IMR-90 (cell line): ENCODE measurements around the gene ZNF581. TPM values are rescaled to one million over a fixed set of nuclear protein-coding genes. Genes with fewer than 3 reads are reported as not detected.

ENCODE experiments used
- ATAC-seq: fragments of 200-7000 bp; cut with Tn5 transposase; 2 replicates; pipeline ENCODE4 v1.9.1; 2020; ENCODE audit warnings: low read depth, mild to moderate bottlenecking, moderate library complexity
- BruUV-seq: library from RNA; stranded (reverse); fragments of 400-500 nt; replicated peaks from 2 replicates; lab custom pipeline; 2021; lab: Mats Ljungman, UMichigan
- CTCF ChIA-PET: fragments of 300-600 bp; formaldehyde crosslinking; extraction: SDS; loops from one replicate; lab custom pipeline; 2021; ENCODE audit warnings: antibody characterized with exemption; lab: Yijun Ruan, JAX
- POLR2A ChIA-PET: fragments of 300-600 bp; sonication (Branson Sonifier 250); formaldehyde crosslinking; loops from one replicate; lab custom pipeline; 2022; ENCODE audit warnings: antibody characterized with exemption; ENCODE audit not compliant: unreplicated experiment; lab: Charles Lee
- DNase-seq: peaks from one replicate; pipeline ENCODE4 v3.0.0; 2013
- H2AFZ ChIP-seq: replicated peaks from 2 replicates; pipeline ENCODE3; 2013; ENCODE audit warnings: low read length, mild to moderate bottlenecking; ENCODE audit not compliant: poor library complexity
- H2AK5ac ChIP-seq: 2 replicates; pipeline ENCODE4 v1.6.1; 2013; ENCODE audit warnings: low read depth, low read length, inconsistent platforms
- H2AK9ac ChIP-seq: replicated peaks from 2 replicates; pipeline ENCODE3; 2013; ENCODE audit warnings: mild to moderate bottlenecking, low read depth, low read length, moderate library complexity; ENCODE audit not compliant: poor library complexity
- H2BK120ac ChIP-seq: 2 replicates; pipeline ENCODE4 v1.6.1; 2013; ENCODE audit warnings: low read depth, low read length, inconsistent platforms
- H2BK15ac ChIP-seq: 3 replicates; pipeline ENCODE4 v1.6.1; 2013; ENCODE audit warnings: low read depth, low read length, inconsistent platforms
- H2BK20ac ChIP-seq: 2 replicates; pipeline ENCODE4 v1.6.1; 2013; ENCODE audit warnings: low read depth, mild to moderate bottlenecking, inconsistent platforms, low read length, moderate library complexity
- H2BK5ac ChIP-seq: 2 replicates; pipeline ENCODE4 v1.6.1; 2013; ENCODE audit warnings: mild to moderate bottlenecking, low read depth, low read length, inconsistent platforms; ENCODE audit not compliant: poor library complexity, severe bottlenecking
- H3K14ac ChIP-seq: replicated peaks from 2 replicates; pipeline ENCODE4 v1.6.1; 2013; ENCODE audit warnings: low read depth, low read length, inconsistent platforms
- H3K18ac ChIP-seq: 2 replicates; pipeline ENCODE4 v1.6.1; 2013; ENCODE audit warnings: low read depth, low read length, control low read depth
- H3K23ac ChIP-seq: 2 replicates; pipeline ENCODE4 v1.6.1; 2013; ENCODE audit warnings: low read depth, low read length, inconsistent platforms
- H3K27ac ChIP-seq: 2 replicates; pipeline ENCODE4 v1.5.1; 2013; ENCODE audit warnings: mild to moderate bottlenecking, control low read depth, low read length; ENCODE audit not compliant: insufficient read depth
- H3K27me3 ChIP-seq: 2 replicates; pipeline ENCODE4 v1.6.1; 2013; ENCODE audit warnings: low read length; ENCODE audit not compliant: control insufficient read depth, insufficient read depth
- H3K36me3 ChIP-seq: 2 replicates; pipeline ENCODE4 v1.6.1; 2013; ENCODE audit warnings: low read length, mixed read lengths; ENCODE audit not compliant: control insufficient read depth, insufficient read depth
- H3K4ac ChIP-seq: 2 replicates; pipeline ENCODE4 v1.6.1; 2013; ENCODE audit warnings: low read depth, low read length, inconsistent platforms
- H3K4me1 ChIP-seq: 2 replicates; pipeline ENCODE4 v1.6.1; 2013; ENCODE audit warnings: low read length, mixed read lengths; ENCODE audit not compliant: control insufficient read depth, insufficient read depth
- H3K4me2 ChIP-seq: 2 replicates; pipeline ENCODE4 v1.6.1; 2013; ENCODE audit warnings: low read depth, mild to moderate bottlenecking, control low read depth, low read length, moderate library complexity
- H3K4me3 ChIP-seq: 2 replicates; pipeline ENCODE4 v1.5.1; 2013; ENCODE audit warnings: low read depth, mild to moderate bottlenecking, control low read depth, low read length, moderate library complexity; ENCODE audit not compliant: insufficient read depth
- H3K56ac ChIP-seq: 2 replicates; pipeline ENCODE4 v1.6.1; 2013; ENCODE audit warnings: low read length, inconsistent platforms; ENCODE audit not compliant: insufficient read depth; ENCODE audit errors: extremely low read depth
- H3K79me1 ChIP-seq, 2 experiments: 2 replicates each; pipeline ENCODE4 v1.6.1; 2013; ENCODE audit warnings: low read length in 2 of 2, inconsistent platforms in 1 of 2, low read depth in 1 of 2
- H3K9ac ChIP-seq: 2 replicates; pipeline ENCODE4 v1.6.1; 2013; ENCODE audit warnings: low read depth, low read length, control low read depth
- H3K9me1 ChIP-seq: 2 replicates; pipeline ENCODE4 v1.6.1; 2013; ENCODE audit warnings: low read length, inconsistent platforms; ENCODE audit not compliant: insufficient read depth
- H3K9me3 ChIP-seq: 2 replicates; pipeline ENCODE4 v1.6.1; 2013; ENCODE audit warnings: low read length; ENCODE audit not compliant: control insufficient read depth, insufficient read depth
- H4K20me1 ChIP-seq: 2 replicates; pipeline ENCODE4 v1.6.1; 2013; ENCODE audit warnings: low read length, inconsistent platforms; ENCODE audit not compliant: insufficient read depth
- H4K5ac ChIP-seq: 2 replicates; pipeline ENCODE4 v1.6.1; 2013; ENCODE audit warnings: mild to moderate bottlenecking, low read depth, low read length, control low read depth
- H4K8ac ChIP-seq, 2 experiments: 2 replicates each; pipeline ENCODE4 v1.6.1; 2013; ENCODE audit warnings: low read depth in 2 of 2, low read length in 2 of 2, control low read depth in 1 of 2, inconsistent platforms in 1 of 2
- H4K91ac ChIP-seq: 2 replicates; pipeline ENCODE4 v1.6.1; 2013; ENCODE audit warnings: low read depth, low read length, inconsistent platforms; ENCODE audit not compliant: insufficient read depth
- CEBPB ChIP-seq: IDR thresholded peaks from 2 replicates; pipeline ENCODE4 v1.6.1; 2012; ENCODE audit warnings: low read depth, low read length, improper control_type of control experiment
- CHD1 ChIP-seq: IDR thresholded peaks from 2 replicates; pipeline ENCODE4 v1.6.1; 2012; ENCODE audit warnings: low read depth, low read length, improper control_type of control experiment
- MXI1 ChIP-seq: IDR thresholded peaks from 2 replicates; pipeline ENCODE4 v1.6.1; 2012; ENCODE audit warnings: low read depth, mild to moderate bottlenecking, low read length, moderate library complexity, borderline replicate concordance
- RCOR1 ChIP-seq: IDR thresholded peaks from 2 replicates; pipeline ENCODE4 v1.6.1; 2012; ENCODE audit warnings: mild to moderate bottlenecking, low read length, improper control_type of control experiment; ENCODE audit not compliant: insufficient replicate concordance
- RFX5 ChIP-seq: IDR thresholded peaks from 2 replicates; pipeline ENCODE4 v1.8.0; 2012; ENCODE audit warnings: low read depth, mild to moderate bottlenecking, low read length, moderate library complexity
- WGBS, 2 experiments: methylation state at CpG; one replicate each; pipeline versions ENCODE4 v1.1.5 to v1.1.7; 2013; ENCODE audit warnings: missing lambda C conversion rate in 2 of 2; ENCODE audit not compliant: insufficient read length in 1 of 2; ENCODE audit errors: extremely low coverage in 2 of 2; 5-methylcytosine and 5-hydroxymethylcytosine counted together
- dilution Hi-C: fragments of 300-500 bp; cut with HindIII; formaldehyde crosslinking; loops from one replicate; pipeline ENCODE4 v1.14.3; 2018; ENCODE audit warnings: low sequenced_read_pairs; ENCODE audit not compliant: unreplicated experiment
- in situ Hi-C: fragments of 300-500 bp; cut with MboI; formaldehyde crosslinking; loops from 3 replicates; pipeline ENCODE4 v1.14.3; 2019; ENCODE audit warnings: low sequenced_read_pairs, inconsistent platforms, mixed read lengths
- intact Hi-C: fragments of 100-400 bp; cut with micrococcal nuclease; formaldehyde crosslinking; loops from 2 replicates; pipeline ENCODE4 v1.10.0; 2022
- polyA plus RNA-seq, 3 experiments: library from polyadenylated mRNA; depleted of rRNA; stranded (reverse); fragments of >200 nt; gene quantifications; 2 replicates each; pipeline ENCODE4 v1.2.3, GENCODE V29; 2012; ENCODE audit warnings: low replicate concordance in 1 of 3
- total RNA-seq: library from RNA; depleted of rRNA; stranded (reverse); fragments of >200 nt; gene quantifications from 2 replicates; pipeline ENCODE4 v1.2.3, GENCODE V29; 2012

Gene ZNF581
- total and polyA plus RNA-seq, 2 of the 4 experiments (the other 2 are of a cell fraction) = 9.7 to 21.9 TPM

DNA sequence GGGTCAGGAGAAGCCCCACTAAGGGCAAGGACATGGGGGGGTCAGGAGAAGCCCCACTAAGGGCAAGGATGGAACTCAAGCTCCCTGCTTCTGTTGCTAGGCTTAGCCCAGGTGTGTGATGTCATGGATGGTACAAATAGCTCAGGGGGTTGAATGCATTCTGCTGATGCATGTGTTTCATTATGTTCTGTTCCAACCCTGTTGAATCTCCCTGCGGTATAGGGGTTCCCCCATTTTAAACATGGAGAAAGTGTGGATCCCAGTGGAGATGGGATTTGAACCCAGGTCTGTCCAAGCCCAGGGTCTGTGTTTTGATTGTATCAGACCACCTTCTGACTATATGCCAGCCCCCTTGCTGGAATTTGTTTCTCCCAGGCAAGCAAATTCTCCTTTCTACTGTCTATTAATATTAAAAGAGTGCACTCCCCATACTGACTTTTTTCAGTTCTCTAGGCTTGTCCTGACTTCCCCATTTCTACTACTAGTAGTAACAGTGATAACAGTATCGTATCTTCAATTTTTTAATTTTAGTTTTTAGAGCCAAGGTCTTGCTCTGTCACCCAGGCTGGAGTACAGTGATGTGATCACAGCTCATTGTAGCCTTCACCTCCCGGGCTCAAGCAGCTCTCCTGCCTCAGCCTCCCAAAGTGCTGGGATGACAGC is 31.3 kb upstream of the ZNF581 start:
- no peak for DNase-seq
- 100% methylated on average over 1 of the region's 3 CpGs; no CpG with 5 or more reads in 1 of the 2 experiments for WGBS, 2 experiments

More for the DNA sequence above, 31.3 kb upstream of the ZNF581 start:
- H4K20me1 ChIP-seq = peaks cover 30% of the 10 kb centered on the region
- no peak overlapping the region for H2AK5ac ChIP-seq
- H3K14ac ChIP-seq = no peak overlapping the region
- no peak overlapping the region for H3K18ac ChIP-seq
- H3K4ac ChIP-seq = no peak overlapping the region
- H3K9ac ChIP-seq = no peak overlapping the region
- H3K23ac ChIP-seq = no peak overlapping the region
- H4K5ac ChIP-seq = no peak overlapping the region
- H3K9me1 ChIP-seq = peaks cover 9% of the 10 kb centered on the region; the same call in 1 of the 2 replicates
- BruUV-seq = no TSS peak
- intact Hi-C loops = no loop called here
- H3K56ac ChIP-seq = no peak overlapping the region
- H3K4me1 ChIP-seq = no peaks in the 10 kb centered on the region
- no peak overlapping the region for H3K4me2 ChIP-seq
- H3K27ac ChIP-seq = no peak overlapping the region
- peaks cover 44% of the 10 kb centered on the region for H3K36me3 ChIP-seq
- peaks cover 5% of the 10 kb centered on the region; the same call in 1 of the 2 replicates for H3K9me3 ChIP-seq
- peak overlapping the region; percentile 55 for H2AK9ac ChIP-seq
- ChIA-PET CTCF (interaction anchor here (0.6 kb wide), 1 partner anchor 121 kb away, joined by 3 read pairs; no protein-coding TSS in a partner anchor), POLR2A (no interaction called here)
- no peaks in the 10 kb centered on the region for H3K27me3 ChIP-seq
- no peak overlapping the region for H4K8ac ChIP-seq
- dilution Hi-C loops = no loop called here
- no peak for TF ChIP-seq CEBPB
- TF ChIP-seq RCOR1 = no peak
- no peak for TF ChIP-seq MXI1
- TF ChIP-seq CHD1 = no peak
- TF ChIP-seq RFX5 = no peak
- in situ Hi-C loops = no loop called here
- H3K79me1 ChIP-seq = peaks cover 38 to 61% of the 10 kb centered on the region in 2 experiments
- H2BK5ac ChIP-seq = no peak overlapping the region
- H2BK120ac ChIP-seq = no peak overlapping the region
- no peak overlapping the region for H2BK15ac ChIP-seq
- ATAC-seq = no peak
- H2BK20ac ChIP-seq = no peak overlapping the region
- no peak overlapping the region for H2AFZ ChIP-seq
- H3K4me3 ChIP-seq = no peak overlapping the region
- no peak overlapping the region for H4K91ac ChIP-seq
